K562 (cell line): ENCODE data around the gene AGPAT3. TPM values are rescaled to one million over a fixed set of nuclear protein-coding genes. Genes with fewer than 3 reads are reported as not detected.
A peak's percentile ranks its signal among the peaks of the same experiment; 100 is the strongest.

Experiments used
- ARID2 ChIP-seq: fragments of 450-650 bp; IDR thresholded peaks from 2 replicates; pipeline ENCODE4 v1.6.1; 2017; ENCODE audit warnings: antibody characterized with exemption, mild to moderate bottlenecking
- BMI1 ChIP-seq: fragments of 150-350 bp; IDR thresholded peaks from 2 replicates; pipeline ENCODE4 v1.6.1; 2014; ENCODE audit warnings: low read length
- CBX3 ChIP-seq, 2 experiments: IDR thresholded peaks; 1 replicate in 1 of 2; 2 replicates in 1 of 2; pipeline ENCODE4 v1.6.1; 2012; ENCODE audit warnings: inconsistent platforms in 2 of 2, low read length in 2 of 2, borderline replicate concordance in 1 of 2, control low read depth in 1 of 2
- HCFC1 ChIP-seq: IDR thresholded peaks from 2 replicates; pipeline ENCODE4 v1.6.1; 2012; ENCODE audit warnings: low read depth, low read length, improper control_type of control experiment
- KDM1A ChIP-seq, 2 experiments: fragments of 450-650 bp; IDR thresholded peaks; 2 replicates each; pipeline ENCODE4 v1.6.1; 2016; ENCODE audit warnings: mild to moderate bottlenecking in 2 of 2
- NR3C1 ChIP-seq: sonication (generic); formaldehyde crosslinking; IDR thresholded peaks from 2 replicates; pipeline ENCODE4 v1.8.1; 2022; ENCODE audit warnings: missing genetic modification reagents
- PCBP2 ChIP-seq: fragments of 200-400 bp; formaldehyde crosslinking; IDR thresholded peaks from 2 replicates; pipeline ENCODE4 v1.6.1; 2018; ENCODE audit warnings: low read length, low read depth, mild to moderate bottlenecking, moderate library complexity; ENCODE audit not compliant: poor library complexity, severe bottlenecking
- PTBP1 ChIP-seq: fragments of 200-400 bp; formaldehyde crosslinking; IDR thresholded peaks from 2 replicates; pipeline ENCODE4 v1.6.1; 2017; ENCODE audit warnings: low read depth, low read length
- RBM15 ChIP-seq: fragments of 200-400 bp; formaldehyde crosslinking; IDR thresholded peaks from 2 replicates; pipeline ENCODE4 v1.6.1; 2018; ENCODE audit warnings: mild to moderate bottlenecking, low read length, moderate library complexity; ENCODE audit not compliant: insufficient read depth
- RBM25 ChIP-seq: fragments of 200-400 bp; formaldehyde crosslinking; IDR thresholded peaks from 2 replicates; pipeline ENCODE4 v1.6.1; 2018; ENCODE audit warnings: low read length, low read depth, moderate library complexity; ENCODE audit not compliant: severe bottlenecking
- RFX7 ChIP-seq: fragments of 250-450 bp; sonication (Bioruptor Pico); IDR thresholded peaks from 2 replicates; pipeline ENCODE4 v1.5.1; 2021; ENCODE audit warnings: mild to moderate bottlenecking
- ZNF12 ChIP-seq: sonication (generic); formaldehyde crosslinking; IDR thresholded peaks from 2 replicates; pipeline ENCODE4 v1.4.0; 2020; ENCODE audit warnings: mild to moderate bottlenecking, missing genetic modification reagents
- ZNF3 ChIP-seq: fragments of 250-450 bp; sonication (Bioruptor Pico); IDR thresholded peaks from 2 replicates; pipeline ENCODE4 v1.5.0; 2021; ENCODE audit warnings: mild to moderate bottlenecking, moderate library complexity
- ZNF311 ChIP-seq: fragments of 250-450 bp; sonication (Bioruptor Pico); IDR thresholded peaks from 2 replicates; pipeline ENCODE4 v1.4.0; 2020; ENCODE audit warnings: mild to moderate bottlenecking, moderate library complexity
- ZNF695 ChIP-seq: fragments of 450-650 bp; formaldehyde crosslinking; IDR thresholded peaks from 2 replicates; pipeline ENCODE4 v1.4.0; 2020; ENCODE audit warnings: mild to moderate bottlenecking, moderate library complexity
- polyA plus RNA-seq, 8 experiments: library from polyadenylated mRNA; depleted of rRNA in 4 of 8; stranded (reverse) in 5 of 8; unstranded in 3 of 8; fragments of >200 nt; fragmentation: Nextera tagmentation in 2 of 8; fragmentation: Illumina TruSeq in 1 of 8; extraction: Ambion mirVana in 2 of 8; extraction: Trizol in 1 of 8; gene quantifications; 2 replicates each; pipeline versions ENCODE4 v1.2.1 to v1.2.3, GENCODE V29; 2011 to 2014; ENCODE audit warnings: inconsistent platforms in 1 of 8, missing spikeins in 1 of 8
- total RNA-seq, 7 experiments: library from RNA; depleted of rRNA in 6 of 7; stranded (reverse); fragments of >200 nt in 6 of 7; fragmentation: Illumina TruSeq in 2 of 7; extraction: Trizol in 2 of 7; gene quantifications; 2 replicates each; pipeline versions ENCODE4 v1.2.1 to v1.2.3, GENCODE V29; 2011 to 2021; ENCODE audit warnings: low replicate concordance in 1 of 7
- TF ChIP-seq, protein P1 (sequence below): fragments of 450-650 bp; IDR thresholded peaks from 2 replicates; pipeline ENCODE4 v1.6.1; 2018; ENCODE audit not compliant: partially characterized antibody
- TF ChIP-seq, protein P2 (sequence below), 2 experiments: fragments of 150-350 bp in 1 of 2; IDR thresholded peaks; 2 replicates each; pipeline ENCODE4 v1.6.1; 2012 to 2016; ENCODE audit warnings: low read depth in 2 of 2, low read length in 2 of 2, mild to moderate bottlenecking in 1 of 2, moderate library complexity in 1 of 2
- TF ChIP-seq, protein P3 (sequence below): sonication (generic); formaldehyde crosslinking; IDR thresholded peaks from 2 replicates; pipeline ENCODE4 v1.8.0; 2022; ENCODE audit warnings: mild to moderate bottlenecking, missing genetic modification reagents

Gene AGPAT3
- total and polyA plus RNA-seq, 9 of the 15 experiments (the other 6 are each of a cell fraction or from before 2014, with no cell fraction given) = 1.5 to 88.4 (median 35.7) TPM

- TF ChIP-seq RBM15 (no peak), ARID2 (no peak), KDM1A (IDR thresholded peaks at IDR 0.05) (peak in 1 of 2 experiments; percentile 85; a peak in 3 of 4 replicates), RBM25 (no peak), RFX7 (CRISPR knock-in tag) (no peak), ZNF311 (CRISPR knock-in tag) (no peak), NR3C1 (CRISPR knock-in tag) (no peak), PCBP2 (no peak), HCFC1 (no peak), PTBP1 (0 out of 2 replicates have a peak, but pooled peaks have one; percentile 60), BMI1 (no peak), ZNF3 (CRISPR knock-in tag) (no peak), CBX3 (IDR thresholded peaks at IDR 0.05; ENCODE audit: borderline replicate concordance in 1 of 2, low read length in 2 of 2) (no peak), ZNF12 (CRISPR knock-in tag) (no peak), ZNF695 (no peak)
- TF ChIP-seq, protein P1, sequence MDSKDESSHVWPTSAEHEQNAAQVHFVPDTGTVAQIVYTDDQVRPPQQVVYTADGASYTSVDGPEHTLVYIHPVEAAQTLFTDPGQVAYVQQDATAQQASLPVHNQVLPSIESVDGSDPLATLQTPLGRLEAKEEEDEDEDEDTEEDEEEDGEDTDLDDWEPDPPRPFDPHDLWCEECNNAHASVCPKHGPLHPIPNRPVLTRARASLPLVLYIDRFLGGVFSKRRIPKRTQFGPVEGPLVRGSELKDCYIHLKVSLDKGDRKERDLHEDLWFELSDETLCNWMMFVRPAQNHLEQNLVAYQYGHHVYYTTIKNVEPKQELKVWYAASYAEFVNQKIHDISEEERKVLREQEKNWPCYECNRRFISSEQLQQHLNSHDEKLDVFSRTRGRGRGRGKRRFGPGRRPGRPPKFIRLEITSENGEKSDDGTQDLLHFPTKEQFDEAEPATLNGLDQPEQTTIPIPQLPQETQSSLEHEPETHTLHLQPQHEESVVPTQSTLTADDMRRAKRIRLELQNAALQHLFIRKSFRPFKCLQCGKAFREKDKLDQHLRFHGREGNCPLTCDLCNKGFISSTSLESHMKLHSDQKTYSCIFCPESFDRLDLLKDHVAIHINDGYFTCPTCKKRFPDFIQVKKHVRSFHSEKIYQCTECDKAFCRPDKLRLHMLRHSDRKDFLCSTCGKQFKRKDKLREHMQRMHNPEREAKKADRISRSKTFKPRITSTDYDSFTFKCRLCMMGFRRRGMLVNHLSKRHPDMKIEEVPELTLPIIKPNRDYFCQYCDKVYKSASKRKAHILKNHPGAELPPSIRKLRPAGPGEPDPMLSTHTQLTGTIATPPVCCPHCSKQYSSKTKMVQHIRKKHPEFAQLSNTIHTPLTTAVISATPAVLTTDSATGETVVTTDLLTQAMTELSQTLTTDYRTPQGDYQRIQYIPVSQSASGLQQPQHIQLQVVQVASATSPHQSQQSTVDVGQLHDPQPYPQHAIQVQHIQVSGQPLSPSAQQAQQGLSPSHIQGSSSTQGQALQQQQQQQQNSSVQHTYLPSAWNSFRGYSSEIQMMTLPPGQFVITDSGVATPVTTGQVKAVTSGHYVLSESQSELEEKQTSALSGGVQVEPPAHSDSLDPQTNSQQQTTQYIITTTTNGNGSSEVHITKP = no peak
- TF ChIP-seq, protein P2, sequence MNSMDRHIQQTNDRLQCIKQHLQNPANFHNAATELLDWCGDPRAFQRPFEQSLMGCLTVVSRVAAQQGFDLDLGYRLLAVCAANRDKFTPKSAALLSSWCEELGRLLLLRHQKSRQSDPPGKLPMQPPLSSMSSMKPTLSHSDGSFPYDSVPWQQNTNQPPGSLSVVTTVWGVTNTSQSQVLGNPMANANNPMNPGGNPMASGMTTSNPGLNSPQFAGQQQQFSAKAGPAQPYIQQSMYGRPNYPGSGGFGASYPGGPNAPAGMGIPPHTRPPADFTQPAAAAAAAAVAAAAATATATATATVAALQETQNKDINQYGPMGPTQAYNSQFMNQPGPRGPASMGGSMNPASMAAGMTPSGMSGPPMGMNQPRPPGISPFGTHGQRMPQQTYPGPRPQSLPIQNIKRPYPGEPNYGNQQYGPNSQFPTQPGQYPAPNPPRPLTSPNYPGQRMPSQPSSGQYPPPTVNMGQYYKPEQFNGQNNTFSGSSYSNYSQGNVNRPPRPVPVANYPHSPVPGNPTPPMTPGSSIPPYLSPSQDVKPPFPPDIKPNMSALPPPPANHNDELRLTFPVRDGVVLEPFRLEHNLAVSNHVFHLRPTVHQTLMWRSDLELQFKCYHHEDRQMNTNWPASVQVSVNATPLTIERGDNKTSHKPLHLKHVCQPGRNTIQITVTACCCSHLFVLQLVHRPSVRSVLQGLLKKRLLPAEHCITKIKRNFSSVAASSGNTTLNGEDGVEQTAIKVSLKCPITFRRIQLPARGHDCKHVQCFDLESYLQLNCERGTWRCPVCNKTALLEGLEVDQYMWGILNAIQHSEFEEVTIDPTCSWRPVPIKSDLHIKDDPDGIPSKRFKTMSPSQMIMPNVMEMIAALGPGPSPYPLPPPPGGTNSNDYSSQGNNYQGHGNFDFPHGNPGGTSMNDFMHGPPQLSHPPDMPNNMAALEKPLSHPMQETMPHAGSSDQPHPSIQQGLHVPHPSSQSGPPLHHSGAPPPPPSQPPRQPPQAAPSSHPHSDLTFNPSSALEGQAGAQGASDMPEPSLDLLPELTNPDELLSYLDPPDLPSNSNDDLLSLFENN (IDR thresholded peaks at IDR 0.05; ENCODE audit: low read depth in 2 of 2, low read length in 2 of 2) = no peak
- TF ChIP-seq, protein P3, sequence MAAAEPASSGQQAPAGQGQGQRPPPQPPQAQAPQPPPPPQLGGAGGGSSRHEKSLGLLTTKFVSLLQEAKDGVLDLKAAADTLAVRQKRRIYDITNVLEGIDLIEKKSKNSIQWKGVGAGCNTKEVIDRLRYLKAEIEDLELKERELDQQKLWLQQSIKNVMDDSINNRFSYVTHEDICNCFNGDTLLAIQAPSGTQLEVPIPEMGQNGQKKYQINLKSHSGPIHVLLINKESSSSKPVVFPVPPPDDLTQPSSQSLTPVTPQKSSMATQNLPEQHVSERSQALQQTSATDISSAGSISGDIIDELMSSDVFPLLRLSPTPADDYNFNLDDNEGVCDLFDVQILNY (CRISPR knock-in tag) = peak; percentile 27; the same call in 1 of the 2 replicates
Observed at GRCh38 chr21:43927591-43928221, 62.7 kb downstream of the AGPAT3 start (continued).
